Liver (tissue), 3 donors: Measurements from ENCODE around the gene LANCL3.
"Not testable (repeated sequence)": the region's sequence is repeated elsewhere in the genome, so short reads cannot be mapped to it uniquely, and the experiment has no call there.

Source experiments
- CTCF ChIP-seq: fragments of 150-350 bp; IDR thresholded peaks from 2 replicates; pipeline ENCODE4 v1.5.1; 2017; ENCODE audit warnings: improper control_type of control experiment, low read depth, low read length; ENCODE audit not compliant: missing input control
- HNF4A ChIP-seq, 2 donors: conservative IDR thresholded peaks; 2 replicates each; pipeline ENCODE4 v1.6.1; 2016; ENCODE audit warnings: antibody characterized with exemption in 2 of 2, mild to moderate bottlenecking in 2 of 2
- TAF1 ChIP-seq: conservative IDR thresholded peaks from 2 replicates; pipeline ENCODE4 v1.6.1; 2016; ENCODE audit warnings: antibody characterized with exemption, mild to moderate bottlenecking
- donor health status: healthy.
- donor health status: healthy.

DNA sequence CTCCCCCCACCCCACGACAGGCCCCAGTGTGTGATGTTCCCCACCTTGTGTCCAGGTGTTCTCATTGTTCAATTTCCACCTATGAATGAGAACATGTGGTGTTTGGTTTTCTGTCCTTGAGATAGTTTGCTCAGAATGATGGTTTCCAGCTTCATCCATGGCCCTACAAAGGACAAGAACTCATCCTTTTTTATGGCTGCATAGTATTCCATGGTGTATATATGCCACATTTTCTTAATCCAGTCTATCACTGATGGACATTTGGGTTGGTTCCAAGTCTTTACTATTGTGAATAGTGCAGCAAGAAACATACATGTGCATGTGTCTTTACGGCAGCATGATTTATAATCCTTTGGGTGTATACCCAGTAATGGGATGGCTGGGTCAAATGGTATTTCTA lies 79.4 kb downstream of the LANCL3 start:
- TF ChIP-seq CTCF; TAF1; HNF4A (conservative IDR thresholded peaks at IDR 0.05): not testable (repeated sequence)
